LNCaP clone FGC (cell line): Measurements from ENCODE around the gene COG7.

ENCODE experiments used
- DNase-seq: peaks from one replicate; pipeline ENCODE4 v3.0.0-alpha.2; 2011; ENCODE audit warnings: low read depth
- H3K4me3 ChIP-seq: 2 replicates; pipeline ENCODE4 v1.5.1; 2011; ENCODE audit warnings: mild to moderate bottlenecking, low read depth, low read length, control low read depth
- TF ChIP-seq, protein P1 (sequence below): IDR thresholded peaks from 2 replicates; pipeline ENCODE4 v1.5.1; 2012; ENCODE audit warnings: mild to moderate bottlenecking; ENCODE audit not compliant: control insufficient read depth, insufficient read depth; ENCODE audit errors: extremely low read depth

Gene COG7

DNA sequence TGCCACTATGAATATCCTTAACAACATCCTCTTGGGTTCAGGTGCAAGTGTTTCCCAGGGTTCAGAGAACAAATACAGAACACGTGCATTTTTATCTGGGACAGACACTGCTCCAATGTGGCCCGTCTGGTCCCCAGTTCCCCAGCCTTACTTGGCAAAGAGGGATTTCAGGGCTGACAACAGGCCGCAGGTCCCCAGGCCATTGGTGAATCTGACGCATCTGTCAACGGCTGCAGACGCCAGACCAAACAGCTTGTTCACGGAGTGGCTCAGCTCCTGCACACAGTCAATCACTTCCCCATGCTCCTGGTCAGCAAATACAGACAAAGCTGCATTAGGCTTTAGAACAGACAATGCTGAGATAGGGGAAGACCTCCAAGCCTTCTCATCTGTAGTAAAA is 36.2 kb downstream of the COG7 start:
- TF ChIP-seq, protein P1, sequence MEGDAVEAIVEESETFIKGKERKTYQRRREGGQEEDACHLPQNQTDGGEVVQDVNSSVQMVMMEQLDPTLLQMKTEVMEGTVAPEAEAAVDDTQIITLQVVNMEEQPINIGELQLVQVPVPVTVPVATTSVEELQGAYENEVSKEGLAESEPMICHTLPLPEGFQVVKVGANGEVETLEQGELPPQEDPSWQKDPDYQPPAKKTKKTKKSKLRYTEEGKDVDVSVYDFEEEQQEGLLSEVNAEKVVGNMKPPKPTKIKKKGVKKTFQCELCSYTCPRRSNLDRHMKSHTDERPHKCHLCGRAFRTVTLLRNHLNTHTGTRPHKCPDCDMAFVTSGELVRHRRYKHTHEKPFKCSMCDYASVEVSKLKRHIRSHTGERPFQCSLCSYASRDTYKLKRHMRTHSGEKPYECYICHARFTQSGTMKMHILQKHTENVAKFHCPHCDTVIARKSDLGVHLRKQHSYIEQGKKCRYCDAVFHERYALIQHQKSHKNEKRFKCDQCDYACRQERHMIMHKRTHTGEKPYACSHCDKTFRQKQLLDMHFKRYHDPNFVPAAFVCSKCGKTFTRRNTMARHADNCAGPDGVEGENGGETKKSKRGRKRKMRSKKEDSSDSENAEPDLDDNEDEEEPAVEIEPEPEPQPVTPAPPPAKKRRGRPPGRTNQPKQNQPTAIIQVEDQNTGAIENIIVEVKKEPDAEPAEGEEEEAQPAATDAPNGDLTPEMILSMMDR: no peak
- no peak overlapping the region for H3K4me3 ChIP-seq
- DNase-seq: no peak

DNA sequence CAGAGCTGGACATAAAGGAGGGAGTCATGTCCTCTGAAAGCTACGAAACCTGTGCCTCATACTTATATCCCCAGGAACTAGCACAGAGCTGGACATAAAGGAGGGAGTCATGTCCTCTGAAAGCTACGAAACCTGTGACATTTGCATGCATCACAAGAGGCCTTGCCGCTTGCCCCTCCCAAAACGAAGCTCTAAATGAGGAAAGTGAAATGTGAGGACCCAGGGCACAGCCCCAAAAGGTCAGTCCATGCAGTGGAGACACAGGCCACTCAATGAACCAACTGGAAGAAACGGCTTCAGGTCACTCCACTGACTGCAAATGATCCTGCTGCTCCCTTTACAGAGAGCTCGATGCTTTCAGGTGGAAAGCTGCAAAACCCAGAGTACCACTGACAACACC is 38.3 kb downstream of the COG7 start:
- DNase-seq: no peak
- H3K4me3 ChIP-seq: no peak overlapping the region
- TF ChIP-seq, protein P1: no peak

DNA sequence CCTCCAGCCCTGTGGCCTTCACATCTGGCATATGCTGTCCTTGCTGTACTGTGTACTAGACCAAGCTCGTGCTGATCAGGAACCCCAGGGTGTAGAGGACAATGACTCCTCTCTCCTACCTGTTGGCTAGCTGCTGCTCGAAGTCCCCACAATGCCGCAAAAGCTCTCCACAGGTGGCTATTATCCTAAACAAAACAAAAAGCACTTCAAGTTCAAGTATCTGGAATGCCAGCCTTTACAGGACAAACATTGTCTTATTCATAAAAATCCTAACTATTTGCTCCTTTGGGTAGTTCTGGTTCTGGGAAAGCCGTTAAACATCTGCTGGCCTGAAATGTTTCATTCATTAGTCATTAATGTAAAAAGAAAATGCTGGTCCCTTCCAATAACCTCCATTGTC is 42.8 kb downstream of the COG7 start:
- DNase-seq: no peak
- TF ChIP-seq, protein P1: no peak
- no peak overlapping the region for H3K4me3 ChIP-seq

DNA sequence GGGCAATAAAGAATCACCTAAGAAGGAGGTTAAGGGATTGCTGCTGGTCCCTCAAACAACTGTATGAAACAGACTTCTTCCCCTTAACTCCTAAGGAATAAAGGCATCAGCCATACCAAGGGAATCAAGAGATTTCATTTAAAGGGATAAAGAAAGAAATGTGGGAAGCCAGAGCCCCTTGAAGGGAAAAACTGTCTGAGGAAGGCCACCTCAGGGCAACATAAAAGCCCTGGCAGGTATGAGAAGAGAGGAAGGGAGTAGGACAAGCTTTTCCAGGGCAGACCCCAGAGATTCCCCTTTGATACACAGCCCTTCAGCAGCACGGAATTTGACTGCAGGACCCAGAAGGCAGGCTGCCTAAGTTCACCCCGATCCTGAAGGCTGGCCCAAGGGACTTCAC is 43.5 kb downstream of the COG7 start:
- no peak overlapping the region for H3K4me3 ChIP-seq
- no peak for DNase-seq
- TF ChIP-seq, protein P1: no peak

DNA sequence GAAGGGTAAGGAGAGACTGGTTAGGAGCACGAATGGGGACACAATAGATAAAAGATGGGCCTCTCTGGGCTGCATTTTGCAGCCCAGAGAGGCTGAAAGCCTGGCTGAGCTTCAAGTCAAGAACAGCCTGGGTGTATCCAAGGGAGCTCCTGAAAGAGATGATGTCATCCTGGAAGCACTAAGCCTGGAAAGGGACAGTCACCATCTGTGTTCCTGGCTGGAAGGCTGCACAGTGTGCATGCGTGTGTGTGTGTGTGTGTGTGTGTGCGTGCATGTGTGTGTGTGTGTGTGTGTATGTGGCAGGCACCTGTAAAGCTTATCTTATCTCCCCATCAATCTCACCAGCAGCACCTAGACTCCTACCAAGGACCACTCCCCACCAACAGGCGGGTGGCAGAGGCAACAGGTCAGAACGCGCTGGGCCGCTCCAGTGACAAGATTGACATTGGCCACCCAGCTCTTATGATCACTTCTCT is 44.1 kb downstream of the COG7 start:
- peak; percentile 81 for DNase-seq
- no peak overlapping the region for H3K4me3 ChIP-seq
- TF ChIP-seq, protein P1: no peak

DNA sequence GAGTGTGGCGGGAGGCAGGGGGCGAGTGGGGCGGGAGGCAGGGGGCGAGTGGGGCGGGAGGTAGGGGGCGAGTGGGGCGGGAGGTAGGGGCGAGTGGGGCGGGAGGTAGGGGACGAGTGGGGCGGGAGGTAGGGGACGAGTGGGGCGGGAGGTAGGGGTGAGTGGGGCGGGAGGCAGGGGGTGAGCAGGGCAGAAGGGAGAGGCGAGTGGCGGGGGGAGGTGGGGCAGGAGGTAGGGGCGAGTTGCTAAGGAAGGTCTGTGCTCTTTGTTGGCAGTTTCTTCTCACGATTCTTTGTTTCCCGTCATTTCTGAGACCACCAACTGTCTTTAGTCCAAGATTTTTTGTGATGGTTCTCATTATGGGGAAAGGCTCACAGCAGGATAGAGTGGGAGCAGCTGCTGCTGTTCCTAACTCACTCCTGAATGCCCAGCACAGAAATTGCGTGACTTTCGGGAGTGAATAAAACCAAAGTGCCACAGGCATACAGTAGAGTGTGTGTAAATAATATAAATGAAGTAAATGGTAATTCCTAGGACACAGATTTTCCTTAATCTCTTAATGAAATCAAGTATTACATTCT is 44.7 kb downstream of the COG7 start:
- no peak for DNase-seq
- TF ChIP-seq, protein P1: no peak
- no peak overlapping the region for H3K4me3 ChIP-seq

DNA sequence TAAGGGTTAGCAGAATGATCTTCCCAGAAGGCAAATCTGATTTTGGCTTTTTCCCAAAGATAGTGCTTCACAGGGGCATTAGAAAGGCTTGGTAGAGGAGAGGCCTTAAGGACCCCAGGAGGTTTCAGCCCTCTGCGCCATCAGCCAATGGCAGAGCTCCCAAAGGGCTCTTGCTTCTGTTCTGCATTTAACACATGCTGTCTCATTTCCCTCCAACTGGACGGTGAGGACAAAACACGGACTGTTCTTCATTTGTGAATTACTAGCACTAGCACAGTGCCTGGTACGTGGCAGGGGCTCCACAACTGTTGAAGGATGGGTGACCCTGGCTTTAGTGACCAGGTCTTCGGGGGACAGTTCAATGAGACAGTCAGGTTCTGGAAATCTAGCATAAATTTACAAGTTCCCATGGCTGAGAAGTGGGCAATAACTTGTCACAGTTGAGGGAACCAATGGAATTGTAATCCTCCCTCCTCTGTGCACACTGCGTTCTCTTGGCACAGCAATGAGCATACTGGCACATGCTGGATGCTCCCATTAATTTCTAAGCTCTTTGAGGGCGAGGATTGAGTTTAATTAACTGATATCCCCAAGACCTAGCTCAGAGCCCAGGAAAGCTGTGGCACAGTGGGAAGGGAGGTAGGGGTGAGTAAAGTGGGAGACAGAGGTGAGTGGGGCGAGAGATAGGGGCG is 45.4 kb downstream of the COG7 start:
- TF ChIP-seq, protein P1: no peak
- H3K4me3 ChIP-seq: no peak overlapping the region
- DNase-seq: no peak
